Adipocyte (in vitro differentiated cells): ENCODE results near the gene FNDC10.
"Not testable (repeated sequence)": the region's sequence is repeated elsewhere in the genome, so short reads cannot be mapped to it uniquely, and the experiment has no call there.

ENCODE experiments used
- DNase-seq: peaks from one replicate; pipeline ENCODE4 v3.0.0-alpha.2; 2015; ENCODE audit warnings: low read depth
- H3K27me3 ChIP-seq: replicated peaks from 2 replicates; pipeline ENCODE4 v1.7.0; 2013; ENCODE audit warnings: mild to moderate bottlenecking, low read length, moderate library complexity; ENCODE audit not compliant: control insufficient read depth, insufficient read depth
- H3K36me3 ChIP-seq: 2 replicates; pipeline ENCODE4 v1.7.0; 2013; ENCODE audit warnings: low read length, mild to moderate bottlenecking, moderate library complexity; ENCODE audit not compliant: control insufficient read depth, insufficient read depth, severe bottlenecking
- H3K4me1 ChIP-seq: 2 replicates; pipeline ENCODE4 v1.7.0; 2013; ENCODE audit warnings: mild to moderate bottlenecking, low read length, moderate library complexity; ENCODE audit not compliant: control insufficient read depth, insufficient read depth
- H3K4me3 ChIP-seq: 2 replicates; pipeline ENCODE4 v1.7.0; 2013; ENCODE audit warnings: mild to moderate bottlenecking, low read length, moderate library complexity
- H3K9ac ChIP-seq: 2 replicates; pipeline ENCODE4 v1.7.0; 2013; ENCODE audit warnings: mild to moderate bottlenecking, low read length, moderate library complexity
- H3K9me3 ChIP-seq: 2 replicates; pipeline ENCODE4 v1.7.0; 2013; ENCODE audit warnings: mild to moderate bottlenecking, low read length, moderate library complexity; ENCODE audit not compliant: control insufficient read depth

The FNDC10 gene

GRCh38 chr1:1634613-1635012 lies 34.7 kb upstream of the FNDC10 start:
- H3K4me3 ChIP-seq, DNase-seq, H3K4me1 ChIP-seq, H3K27me3 ChIP-seq, H3K9ac ChIP-seq, H3K9me3 ChIP-seq: not testable (repeated sequence)
- H3K36me3 ChIP-seq = peaks cover 12% of the 10 kb centered on the region

- not testable (repeated sequence) for DNase-seq, H3K4me3 ChIP-seq, H3K9ac ChIP-seq, H3K27me3 ChIP-seq, H3K9me3 ChIP-seq, H3K4me1 ChIP-seq
- peaks cover 14% of the 10 kb centered on the region for H3K36me3 ChIP-seq
Observed at GRCh38 chr1:1633409-1633808, 33.5 kb upstream of the FNDC10 start.

GRCh38 chr1:1631782-1632420 lies 32.0 kb upstream of the FNDC10 start, which contains the start of gene MMP23B:
TSS of gene MMP23B (plus strand) at chr1:1632173. CDS start at chr1:1632219, 46 bp downstream.
- no peaks in the 10 kb centered on the region for H3K27me3 ChIP-seq
- H3K9me3 ChIP-seq = no peaks in the 10 kb centered on the region
- peaks cover 9% of the 10 kb centered on the region for H3K36me3 ChIP-seq
- peak; percentile 16 for DNase-seq
- H3K9ac ChIP-seq = no peak within 1 kb of the TSS
- no peaks in the 10 kb centered on the region for H3K4me1 ChIP-seq
- H3K4me3 ChIP-seq = no peak within 1 kb of the TSS

GRCh38 chr1:1630965-1631781 lies 31.2 kb upstream of the FNDC10 start:
- no peaks in the 10 kb centered on the region for H3K4me1 ChIP-seq
- H3K27me3 ChIP-seq = no peaks in the 10 kb centered on the region
- H3K36me3 ChIP-seq = peaks cover 4% of the 10 kb centered on the region
- no peaks in the 10 kb centered on the region for H3K9me3 ChIP-seq
- DNase-seq = no peak
- no peak overlapping the region for H3K9ac ChIP-seq
- no peak overlapping the region for H3K4me3 ChIP-seq

GRCh38 chr1:1630191-1630964 lies 30.4 kb upstream of the FNDC10 start:
- no peaks in the 10 kb centered on the region for H3K27me3 ChIP-seq
- H3K4me1 ChIP-seq = no peaks in the 10 kb centered on the region
- no peak for DNase-seq
- peaks cover 4% of the 10 kb centered on the region for H3K36me3 ChIP-seq
- no peaks in the 10 kb centered on the region for H3K9me3 ChIP-seq
- no peak overlapping the region for H3K9ac ChIP-seq
- H3K4me3 ChIP-seq = no peak overlapping the region

- no peak overlapping the region for H3K9ac ChIP-seq
- no peak overlapping the region for H3K4me3 ChIP-seq
- no peaks in the 10 kb centered on the region for H3K4me1 ChIP-seq
- H3K27me3 ChIP-seq = no peaks in the 10 kb centered on the region
- peaks cover 4% of the 10 kb centered on the region for H3K36me3 ChIP-seq
- no peak for DNase-seq
- H3K9me3 ChIP-seq = no peaks in the 10 kb centered on the region
Observed at GRCh38 chr1:1629430-1630190, 29.7 kb upstream of the FNDC10 start.

GRCh38 chr1:1628754-1629429 lies 29.0 kb upstream of the FNDC10 start:
- no peak overlapping the region for H3K9ac ChIP-seq
- peaks cover 4% of the 10 kb centered on the region for H3K36me3 ChIP-seq
- no peaks in the 10 kb centered on the region for H3K27me3 ChIP-seq
- no peaks in the 10 kb centered on the region for H3K9me3 ChIP-seq
- no peak for DNase-seq
- H3K4me1 ChIP-seq = no peaks in the 10 kb centered on the region
- no peak overlapping the region for H3K4me3 ChIP-seq

- no peaks in the 10 kb centered on the region for H3K27me3 ChIP-seq
- H3K9me3 ChIP-seq = no peaks in the 10 kb centered on the region
- DNase-seq = no peak
- H3K4me3 ChIP-seq = no peak overlapping the region
- H3K4me1 ChIP-seq = no peaks in the 10 kb centered on the region
- H3K9ac ChIP-seq = no peak overlapping the region
- H3K36me3 ChIP-seq = peaks cover 4% of the 10 kb centered on the region
Observed at GRCh38 chr1:1627829-1628753, 28.2 kb upstream of the FNDC10 start.

GRCh38 chr1:1627261-1627828 lies 27.4 kb upstream of the FNDC10 start:
- Histone ChIP-seq H3K4me1 (no peaks in the 10 kb centered on the region), H3K36me3 (peaks cover 4% of the 10 kb centered on the region), H3K27me3 (no peaks in the 10 kb centered on the region), H3K4me3 (no peak overlapping the region), H3K9me3 (no peaks in the 10 kb centered on the region), H3K9ac (no peak overlapping the region)
- no peak for DNase-seq
